Neuronal stem cell (in vitro differentiated cells): ENCODE data around the gene CEACAM20. TPM values are rescaled to one million over a fixed set of nuclear protein-coding genes. Genes with fewer than 3 reads are reported as not detected.
"Not testable (repeated sequence)": the region's sequence is repeated elsewhere in the genome, so short reads cannot be mapped to it uniquely, and the experiment has no call there.

ENCODE experiments used
- DNase-seq: peaks from one replicate; pipeline ENCODE4 v3.0.0-alpha.2; 2013; ENCODE audit warnings: low spot score
- H2AFZ ChIP-seq: one replicate; pipeline ENCODE4 v1.6.1; 2013; ENCODE audit warnings: mild to moderate bottlenecking, low read length, inconsistent platforms
- H2AK5ac ChIP-seq: 2 replicates; pipeline ENCODE4 v1.6.1; 2013; ENCODE audit warnings: low read depth, mild to moderate bottlenecking, inconsistent platforms, low read length, moderate library complexity, mixed read lengths
- H2BK120ac ChIP-seq: 2 replicates; pipeline ENCODE4 v1.6.1; 2013; ENCODE audit warnings: low read depth, mild to moderate bottlenecking, inconsistent platforms, low read length, moderate library complexity, mixed read lengths
- H2BK12ac ChIP-seq: one replicate; pipeline ENCODE4 v1.6.1; 2013; ENCODE audit warnings: low read length, inconsistent platforms
- H2BK15ac ChIP-seq: 2 replicates; pipeline ENCODE4 v1.6.1; 2013; ENCODE audit warnings: mild to moderate bottlenecking, low read length, inconsistent platforms, mixed read lengths
- H2BK5ac ChIP-seq: one replicate; pipeline ENCODE4 v1.6.1; 2013; ENCODE audit warnings: inconsistent platforms, mild to moderate bottlenecking, low read length, moderate library complexity
- H3K14ac ChIP-seq: one replicate; pipeline ENCODE4 v1.6.1; 2013; ENCODE audit warnings: low read length, inconsistent platforms
- H3K18ac ChIP-seq: 2 replicates; pipeline ENCODE4 v1.6.1; 2013; ENCODE audit warnings: low read length, inconsistent platforms
- H3K23ac ChIP-seq: 2 replicates; pipeline ENCODE4 v1.6.1; 2013; ENCODE audit warnings: low read depth, mild to moderate bottlenecking, mixed read lengths, low read length, inconsistent platforms; ENCODE audit not compliant: poor library complexity
- H3K27ac ChIP-seq: replicated peaks from 3 replicates; pipeline ENCODE4 v1.5.1; 2013; ENCODE audit warnings: low read length, inconsistent platforms
- H3K27me3 ChIP-seq, 3 experiments: 2 replicates each; pipeline ENCODE4 v1.6.1; 2013; ENCODE audit warnings: low read length in 3 of 3, mild to moderate bottlenecking in 2 of 3, inconsistent platforms in 1 of 3, low read depth in 1 of 3, mixed read lengths in 1 of 3, moderate library complexity in 1 of 3; ENCODE audit not compliant: control insufficient read depth in 3 of 3, insufficient read depth in 3 of 3
- H3K36me3 ChIP-seq, 2 donors: replicated peaks in 1 of 2; 2 replicates each; pipeline ENCODE4 v1.6.1; 2013; ENCODE audit warnings: low read length in 2 of 2; ENCODE audit not compliant: control insufficient read depth in 2 of 2, insufficient read depth in 2 of 2
- H3K4ac ChIP-seq: 2 replicates; pipeline ENCODE4 v1.6.1; 2013; ENCODE audit warnings: inconsistent platforms, mild to moderate bottlenecking, low read length, moderate library complexity
- H3K4me1 ChIP-seq, 2 donors: 1 replicate in 1 of 2; 2 replicates in 1 of 2; pipeline ENCODE4 v1.6.1; 2013; ENCODE audit warnings: low read length in 2 of 2, low read depth in 1 of 2; ENCODE audit not compliant: control insufficient read depth in 2 of 2, insufficient read depth in 1 of 2
- H3K4me2 ChIP-seq: one replicate; pipeline ENCODE4 v1.6.1; 2013; ENCODE audit warnings: mild to moderate bottlenecking, low read length, inconsistent platforms; ENCODE audit not compliant: insufficient read depth, poor library complexity, severe bottlenecking
- H3K4me3 ChIP-seq, 2 donors: 2 replicates each; pipeline ENCODE4 v1.5.1; 2013; ENCODE audit warnings: low read length in 2 of 2, mild to moderate bottlenecking in 2 of 2, inconsistent platforms in 1 of 2, moderate library complexity in 1 of 2
- H3K79me1 ChIP-seq: one replicate; pipeline ENCODE4 v1.6.1; 2013; ENCODE audit warnings: low read depth, mild to moderate bottlenecking, inconsistent platforms, low read length, moderate library complexity
- H3K9ac ChIP-seq: one replicate; pipeline ENCODE4 v1.6.1; 2013; ENCODE audit warnings: mild to moderate bottlenecking, low read depth, low read length, inconsistent platforms; ENCODE audit not compliant: poor library complexity
- H3K9me3 ChIP-seq, 2 donors: replicated peaks in 1 of 2; 2 replicates each; pipeline versions ENCODE3 to v1.6.1; 2013; ENCODE audit warnings: low read length in 2 of 2, mild to moderate bottlenecking in 2 of 2, inconsistent platforms in 1 of 2, low read depth in 1 of 2, mixed read lengths in 1 of 2, moderate library complexity in 1 of 2; ENCODE audit not compliant: control insufficient read depth in 2 of 2, insufficient read depth in 1 of 2
- H4K8ac ChIP-seq: one replicate; pipeline ENCODE4 v1.6.1; 2013; ENCODE audit warnings: low read depth, mild to moderate bottlenecking, inconsistent platforms, low read length, moderate library complexity
- H4K91ac ChIP-seq: one replicate; pipeline ENCODE4 v1.6.1; 2013; ENCODE audit warnings: low read length, low read depth, mild to moderate bottlenecking, inconsistent platforms; ENCODE audit not compliant: poor library complexity
- WGBS, 2 donors: extraction: QIAGEN DNeasy Blood & Tissue Kit; methylation state at CpG; one replicate each; pipeline ENCODE4 v1.1.7; 2013; ENCODE audit warnings: missing lambda C conversion rate in 2 of 2, mixed read lengths in 1 of 2; ENCODE audit not compliant: insufficient read length in 2 of 2, insufficient replicate concordance in 1 of 2; ENCODE audit errors: extremely low coverage in 2 of 2; 5-methylcytosine and 5-hydroxymethylcytosine counted together
- small RNA-seq: library from polyadenylated mRNA; stranded (forward); fragments of <200 nt; extraction: miRNeasy Mini kit (QIAGEN cat#:217004); gene quantifications from one replicate; pipeline ENCODE3, GENCODE V24; 2013; ENCODE audit not compliant: insufficient read depth

CEACAM20 gene

DNA sequence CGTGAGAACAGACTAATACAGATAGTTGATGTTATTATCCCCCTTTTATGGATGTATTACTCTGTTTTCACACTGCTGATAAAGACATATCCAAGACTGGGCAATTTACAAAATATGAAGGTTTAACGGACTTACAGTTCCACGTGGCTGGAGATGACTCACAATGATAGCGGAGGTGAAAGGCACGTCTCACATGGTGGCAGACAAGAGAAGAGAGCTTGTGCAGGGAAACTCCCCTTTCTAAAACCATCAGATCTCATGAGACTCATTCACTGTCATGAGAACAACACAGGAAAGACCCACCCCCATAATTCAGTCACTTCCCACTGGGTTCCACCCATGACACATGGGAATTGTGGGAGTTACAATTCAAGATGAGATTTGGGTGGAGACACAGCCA is 60.7 kb downstream of the CEACAM20 start:
- H4K8ac ChIP-seq, H3K36me3 ChIP-seq, H3K27me3 ChIP-seq, H2BK12ac ChIP-seq, H3K4ac ChIP-seq, H3K18ac ChIP-seq, H2BK5ac ChIP-seq, H3K9ac ChIP-seq, H3K4me3 ChIP-seq, H3K27ac ChIP-seq, H2AFZ ChIP-seq, H2BK15ac ChIP-seq, H3K4me2 ChIP-seq, H3K79me1 ChIP-seq, H2AK5ac ChIP-seq, H3K23ac ChIP-seq, H4K91ac ChIP-seq, H3K14ac ChIP-seq, H3K4me1 ChIP-seq, DNase-seq, H2BK120ac ChIP-seq: not testable (repeated sequence)
- peaks cover 12 to 22% of the 10 kb centered on the region in 2 donors for H3K9me3 ChIP-seq
- no CpG with 5 or more reads among the region's 5 CpGs for WGBS, 2 donors

- not testable (repeated sequence) for H2BK15ac ChIP-seq, H3K9ac ChIP-seq, DNase-seq, H3K36me3 ChIP-seq, H2BK5ac ChIP-seq, H3K4me1 ChIP-seq, H3K18ac ChIP-seq, H3K4me2 ChIP-seq, H2BK120ac ChIP-seq, H3K4me3 ChIP-seq, H3K79me1 ChIP-seq, H3K27ac ChIP-seq, H4K8ac ChIP-seq, H2BK12ac ChIP-seq, H3K9me3 ChIP-seq, H3K27me3 ChIP-seq, H2AK5ac ChIP-seq, H3K23ac ChIP-seq, H4K91ac ChIP-seq, H3K14ac ChIP-seq, H3K4ac ChIP-seq, H2AFZ ChIP-seq
- no CpG with 5 or more reads among the region's 3 CpGs for WGBS, 2 donors
These were observed 66.7 kb downstream of the CEACAM20 start for GRCh38 chr19:44462600-44463286.

Small RNA genes within 50 kb of the gene (small RNA-seq; reads per million reads assigned to genes)
- not detected for gene AC243964.1
